Keratinocyte (primary cell): ENCODE results near the gene MYCL. TPM values are rescaled to one million over a fixed set of nuclear protein-coding genes. Genes with fewer than 3 reads are reported as not detected.

ENCODE experiments used
- DNase-seq: peaks from one replicate; pipeline ENCODE4 v3.0.0-alpha.2; 2011; ENCODE audit warnings: low read depth, missing footprints, low spot score
- FAIRE-seq: peaks from 2 replicates; lab custom pipeline; 2011; peaks lifted over from hg19 to GRCh38; lab: Jason Lieb, UNC
- H2AFZ ChIP-seq: 2 replicates; pipeline ENCODE4 v1.6.0; 2012; ENCODE audit warnings: low read length, control low read depth, inconsistent platforms; ENCODE audit not compliant: control insufficient read depth
- H3K27ac ChIP-seq: 2 replicates; pipeline ENCODE4 v1.5.1; 2011; ENCODE audit warnings: low read length; ENCODE audit not compliant: control insufficient read depth, insufficient read depth
- H3K27me3 ChIP-seq: 3 replicates; pipeline ENCODE4 v1.6.0; 2011; ENCODE audit warnings: low read length; ENCODE audit not compliant: control insufficient read depth, insufficient read depth; ENCODE audit errors: extremely low read depth
- H3K36me3 ChIP-seq, 2 experiments: 2 replicates in 1 of 2; 3 replicates in 1 of 2; pipeline ENCODE4 v1.5.1; 2011; ENCODE audit warnings: low read length in 2 of 2, mild to moderate bottlenecking in 1 of 2; ENCODE audit not compliant: control insufficient read depth in 2 of 2, insufficient read depth in 2 of 2; ENCODE audit errors: extremely low read depth in 1 of 2
- H3K4me1 ChIP-seq: 3 replicates; pipeline ENCODE4 v1.5.1; 2011; ENCODE audit warnings: low read length; ENCODE audit not compliant: control insufficient read depth, insufficient read depth; ENCODE audit errors: extremely low read depth
- H3K4me2 ChIP-seq: 3 replicates; pipeline ENCODE4 v1.6.0; 2011; ENCODE audit warnings: low read depth, low read length; ENCODE audit not compliant: control insufficient read depth, insufficient read depth; ENCODE audit errors: extremely low read depth
- H3K4me3 ChIP-seq, 3 experiments: fragments of 200-600 bp in 1 of 3; sonication (generic) in 1 of 3; 2 replicates in 2 of 3; 3 replicates in 1 of 3; pipeline ENCODE4 v1.5.1; 2011 to 2016; ENCODE audit warnings: low read length in 3 of 3, mild to moderate bottlenecking in 3 of 3, control low read depth in 2 of 3, inconsistent platforms in 1 of 3, low read depth in 1 of 3, mixed read lengths in 1 of 3, mixed run types in 1 of 3, moderate library complexity in 1 of 3; ENCODE audit not compliant: control insufficient read depth in 2 of 3, insufficient read depth in 2 of 3; ENCODE audit errors: extremely low read depth in 1 of 3
- H3K79me2 ChIP-seq: 2 replicates; pipeline ENCODE4 v1.6.0; 2012; ENCODE audit warnings: low read length; ENCODE audit not compliant: control insufficient read depth, insufficient read depth
- H3K9ac ChIP-seq: 3 replicates; pipeline ENCODE4 v1.6.0; 2011; ENCODE audit warnings: low read length; ENCODE audit not compliant: control insufficient read depth, insufficient read depth; ENCODE audit errors: extremely low read depth
- H3K9me1 ChIP-seq: 3 replicates; pipeline ENCODE4 v1.6.0; 2011; ENCODE audit warnings: low read length; ENCODE audit not compliant: control insufficient read depth, insufficient read depth; ENCODE audit errors: extremely low read depth
- H3K9me3 ChIP-seq: 2 replicates; pipeline ENCODE4 v1.5.1; 2012; ENCODE audit warnings: low read depth, low read length; ENCODE audit not compliant: control insufficient read depth
- H4K20me1 ChIP-seq: 3 replicates; pipeline ENCODE4 v1.6.0; 2011; ENCODE audit warnings: low read length; ENCODE audit not compliant: control insufficient read depth, insufficient read depth; ENCODE audit errors: extremely low read depth
- EZH2 ChIP-seq: IDR thresholded peaks from one replicate; pipeline ENCODE4 v1.6.1; 2012; ENCODE audit warnings: inconsistent platforms, mild to moderate bottlenecking, low read length, moderate library complexity
- dilution Hi-C: fragments of 300-500 bp; cut with MboI; formaldehyde crosslinking; loops from one replicate; pipeline ENCODE4 v1.7.0; 2020; ENCODE audit warnings: low sequenced_read_pairs; ENCODE audit not compliant: extremely low pct_ligation_motif_present
- polyA plus RNA-seq, 5 experiments: library from polyadenylated mRNA; depleted of rRNA in 3 of 5; stranded (reverse) in 3 of 5; stranded (forward) in 1 of 5; unstranded in 1 of 5; fragments of >200 nt; gene quantifications; 1 replicate in 1 of 5; 2 replicates in 3 of 5; 3 replicates in 1 of 5; pipeline versions ENCODE4 v1.2.1 to v1.2.3, GENCODE V29; 2011 to 2012; ENCODE audit warnings: missing spikeins in 2 of 5, low read depth in 1 of 5, low replicate concordance in 1 of 5
- TF ChIP-seq, protein P1 (sequence below), 3 experiments: IDR thresholded peaks in 1 of 3; conservative IDR thresholded peaks in 1 of 3; optimal IDR thresholded peaks in 1 of 3; 2 replicates in 2 of 3; 3 replicates in 1 of 3; pipeline versions ENCODE3 to v1.5.1; 2011; ENCODE audit warnings: low read length in 3 of 3, mild to moderate bottlenecking in 3 of 3, moderate library complexity in 2 of 3, control low read depth in 1 of 3, inconsistent platforms in 1 of 3; ENCODE audit not compliant: insufficient read depth in 2 of 3; ENCODE audit errors: extremely low read depth in 1 of 3

The MYCL gene
- polyA plus RNA-seq, 1 donor (not counting 4 experiments of a cell fraction or from before 2014, with no cell fraction given): 5.4 TPM

DNA sequence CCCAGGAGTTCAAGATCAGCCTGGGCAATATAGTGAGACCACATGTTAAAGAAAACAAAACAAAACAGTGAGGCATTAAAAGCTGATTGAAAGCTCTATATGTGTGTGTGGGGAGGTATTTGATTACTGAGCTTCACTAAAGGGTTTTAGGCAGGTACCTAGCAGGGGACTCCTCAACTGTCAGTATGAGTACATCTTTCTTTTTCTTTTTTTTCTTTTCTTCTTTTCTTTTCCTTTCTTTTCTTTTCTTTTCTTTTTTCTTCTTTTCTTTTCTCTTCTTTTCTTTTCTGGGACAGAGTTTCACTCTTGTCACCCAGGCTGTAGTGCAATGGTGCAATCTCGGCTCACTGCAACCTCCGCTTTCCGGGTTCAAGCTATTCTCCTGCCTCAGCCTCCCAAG, 8.5 kb upstream of the MYCL start:
- Histone ChIP-seq H4K20me1 (no peaks in the 10 kb centered on the region), H3K27me3 (no peaks in the 10 kb centered on the region), H3K9me1 (no peaks in the 10 kb centered on the region), H3K4me2 (no peak overlapping the region), H2AFZ (no peak overlapping the region), H3K4me1 (no peaks in the 10 kb centered on the region), H3K4me3 (no peak overlapping the region), H3K9ac (no peak overlapping the region), H3K79me2 (no peaks in the 10 kb centered on the region), H3K27ac (no peak overlapping the region), H3K36me3 (no peaks in the 10 kb centered on the region), H3K9me3 (no peaks in the 10 kb centered on the region)
- TF ChIP-seq, protein P1, sequence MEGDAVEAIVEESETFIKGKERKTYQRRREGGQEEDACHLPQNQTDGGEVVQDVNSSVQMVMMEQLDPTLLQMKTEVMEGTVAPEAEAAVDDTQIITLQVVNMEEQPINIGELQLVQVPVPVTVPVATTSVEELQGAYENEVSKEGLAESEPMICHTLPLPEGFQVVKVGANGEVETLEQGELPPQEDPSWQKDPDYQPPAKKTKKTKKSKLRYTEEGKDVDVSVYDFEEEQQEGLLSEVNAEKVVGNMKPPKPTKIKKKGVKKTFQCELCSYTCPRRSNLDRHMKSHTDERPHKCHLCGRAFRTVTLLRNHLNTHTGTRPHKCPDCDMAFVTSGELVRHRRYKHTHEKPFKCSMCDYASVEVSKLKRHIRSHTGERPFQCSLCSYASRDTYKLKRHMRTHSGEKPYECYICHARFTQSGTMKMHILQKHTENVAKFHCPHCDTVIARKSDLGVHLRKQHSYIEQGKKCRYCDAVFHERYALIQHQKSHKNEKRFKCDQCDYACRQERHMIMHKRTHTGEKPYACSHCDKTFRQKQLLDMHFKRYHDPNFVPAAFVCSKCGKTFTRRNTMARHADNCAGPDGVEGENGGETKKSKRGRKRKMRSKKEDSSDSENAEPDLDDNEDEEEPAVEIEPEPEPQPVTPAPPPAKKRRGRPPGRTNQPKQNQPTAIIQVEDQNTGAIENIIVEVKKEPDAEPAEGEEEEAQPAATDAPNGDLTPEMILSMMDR (optimal IDR thresholded peaks at IDR 0.05 in 1 of 3, IDR thresholded peaks at IDR 0.05 in 1 of 3, conservative IDR thresholded peaks at IDR 0.05 in 1 of 3; ENCODE audit: extremely low read depth in 1 of 3, insufficient read depth in 2 of 3, low read length in 3 of 3): no peak
- no peak for TF ChIP-seq EZH2
- FAIRE-seq: no peak
- dilution Hi-C loops: no loop called here
- DNase-seq: no peak

DNA sequence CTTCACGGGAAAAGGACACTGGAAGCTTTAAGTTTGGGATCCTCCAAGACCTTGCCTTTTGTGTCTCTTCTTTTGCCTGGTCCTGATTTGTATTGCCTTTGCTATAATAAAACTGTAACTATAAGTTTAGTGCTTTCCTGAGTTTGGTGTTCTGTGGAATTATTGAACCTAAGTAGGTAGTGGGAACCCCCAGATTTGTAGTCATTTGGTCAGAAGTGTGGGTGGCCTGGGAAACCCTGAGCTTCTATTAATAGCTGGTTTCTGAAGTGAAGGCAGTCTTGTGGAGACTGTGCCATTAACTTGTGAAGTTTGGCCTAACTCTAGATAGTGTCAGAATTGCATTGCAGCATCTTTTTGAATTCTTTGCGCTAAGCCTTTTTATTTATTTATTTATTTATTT, 6.8 kb upstream of the MYCL start:
- no peak overlapping the region for H3K9ac ChIP-seq
- FAIRE-seq: no peak

More for the DNA sequence above, 6.8 kb upstream of the MYCL start:
- Histone ChIP-seq H4K20me1 (no peaks in the 10 kb centered on the region), H3K9me1 (no peaks in the 10 kb centered on the region), H3K36me3 (no peaks in the 10 kb centered on the region), H3K27me3 (no peaks in the 10 kb centered on the region), H2AFZ (no peak overlapping the region), H3K4me2 (no peak overlapping the region), H3K4me3 (no peak overlapping the region), H3K9me3 (no peaks in the 10 kb centered on the region), H3K27ac (no peak overlapping the region), H3K79me2 (no peaks in the 10 kb centered on the region), H3K4me1 (no peaks in the 10 kb centered on the region)
- no peak for DNase-seq
- dilution Hi-C loops: no loop called here
- no peak for TF ChIP-seq EZH2
- TF ChIP-seq, protein P1 (optimal IDR thresholded peaks at IDR 0.05 in 1 of 3, IDR thresholded peaks at IDR 0.05 in 1 of 3, conservative IDR thresholded peaks at IDR 0.05 in 1 of 3; ENCODE audit: extremely low read depth in 1 of 3, insufficient read depth in 2 of 3, low read length in 3 of 3): no peak
